SK-N-SH (cell line): Measurements from ENCODE around the gene DCHS1. TPM values are rescaled to one million over a fixed set of nuclear protein-coding genes. Genes with fewer than 3 reads are reported as not detected.

Experiments
- CTCF ChIA-PET: fragments of 300-600, 350-600 bp; formaldehyde crosslinking; extraction: SDS; loops from one replicate; lab custom pipeline; 2021; lab: Yijun Ruan, JAX
- POLR2A ChIA-PET: fragments of 350-600 bp; sonication (Branson Sonifier 250); formaldehyde crosslinking; extraction: SDS; loops from one replicate; lab custom pipeline; 2020; ENCODE audit warnings: antibody characterized with exemption, inconsistent platforms; lab: Yijun Ruan, JAX
- DNase-seq: peaks from one replicate; pipeline ENCODE4 v3.0.0; 2012
- H2AFZ ChIP-seq: fragments of 200-600 bp; sonication (generic); 2 replicates; pipeline ENCODE4 v1.8.1; 2016; ENCODE audit warnings: antibody characterized with exemption, mild to moderate bottlenecking, low read depth
- H3F3A ChIP-seq: fragments of 200-600 bp; sonication (generic); replicated peaks from 2 replicates; pipeline ENCODE3; 2016; ENCODE audit warnings: antibody characterized with exemption, mild to moderate bottlenecking; ENCODE audit not compliant: insufficient read depth
- H3K27ac ChIP-seq, 2 experiments: fragments of 200-500 bp in 1 of 2; fragments of 200-600 bp in 1 of 2; sonication (Bioruptor generic) in 1 of 2; sonication (generic), shearing (Covaris generic) in 1 of 2; 2 replicates each; pipeline versions ENCODE4 v1.5.1 to v1.6.1; 2014 to 2016; ENCODE audit warnings: low read depth in 2 of 2, inconsistent platforms in 1 of 2, low read length in 1 of 2, mild to moderate bottlenecking in 1 of 2, mixed read lengths in 1 of 2
- H3K27me3 ChIP-seq: fragments of 200-600 bp; sonication (generic), shearing (Covaris generic); 2 replicates; pipeline ENCODE4 v1.6.1; 2016; ENCODE audit warnings: mixed run types; ENCODE audit not compliant: insufficient read depth
- H3K36me3 ChIP-seq, 2 experiments: fragments of 200-500 bp in 1 of 2; fragments of 200-600 bp in 1 of 2; sonication (Bioruptor generic) in 1 of 2; sonication (generic) in 1 of 2; replicated peaks in 1 of 2; 2 replicates each; pipeline versions ENCODE3 to v1.5.1; 2014 to 2016; ENCODE audit warnings: low read length in 1 of 2, mild to moderate bottlenecking in 1 of 2; ENCODE audit not compliant: insufficient read depth in 2 of 2, control insufficient read depth in 1 of 2
- H3K4me1 ChIP-seq, 2 experiments: fragments of 200-500 bp in 1 of 2; fragments of 200-600 bp in 1 of 2; sonication (Bioruptor generic) in 1 of 2; sonication (generic), shearing (Covaris generic) in 1 of 2; 2 replicates each; pipeline versions ENCODE4 v1.5.1 to v1.6.1; 2014 to 2016; ENCODE audit warnings: low read depth in 1 of 2, low read length in 1 of 2, mixed run types in 1 of 2; ENCODE audit not compliant: insufficient read depth in 2 of 2, control insufficient read depth in 1 of 2
- H3K4me2 ChIP-seq: fragments of 200-600 bp; sonication (generic), shearing (Covaris generic); 2 replicates; pipeline ENCODE4 v1.6.1; 2017; ENCODE audit warnings: mixed run types
- H3K4me3 ChIP-seq, 2 experiments: fragments of 200-500 bp in 1 of 2; fragments of 200-600 bp in 1 of 2; sonication (Bioruptor generic) in 1 of 2; sonication (generic), shearing (Covaris generic) in 1 of 2; 2 replicates each; pipeline versions ENCODE4 v1.5.1 to v1.8.1; 2014 to 2016; ENCODE audit warnings: low read depth in 2 of 2, inconsistent platforms in 1 of 2, low read length in 1 of 2, mild to moderate bottlenecking in 1 of 2, mixed read lengths in 1 of 2, moderate library complexity in 1 of 2
- H3K79me2 ChIP-seq: fragments of 200-600 bp; sonication (generic); 2 replicates; pipeline ENCODE4 v1.8.1; 2017; ENCODE audit warnings: mild to moderate bottlenecking; ENCODE audit not compliant: insufficient read depth
- H3K9ac ChIP-seq: fragments of 200-600 bp; sonication (generic); 2 replicates; pipeline ENCODE4 v1.6.1; 2017; ENCODE audit warnings: mixed run types
- H3K9me2 ChIP-seq: fragments of 200-600 bp; sonication (generic); 2 replicates; pipeline ENCODE4 v1.6.1; 2017; ENCODE audit warnings: mixed run types
- H3K9me3 ChIP-seq: fragments of 200-600 bp; sonication (generic); 2 replicates; pipeline ENCODE4 v1.6.1; 2017; ENCODE audit warnings: mixed run types, mild to moderate bottlenecking, moderate library complexity
- H4K20me1 ChIP-seq: fragments of 200-600 bp; sonication (generic); 2 replicates; pipeline ENCODE4 v1.6.1; 2017; ENCODE audit warnings: mild to moderate bottlenecking, mixed run types; ENCODE audit not compliant: insufficient read depth
- ELF1 ChIP-seq: IDR thresholded peaks from 2 replicates; pipeline ENCODE4 v1.4.0; 2012
- FOXJ3 ChIP-seq: sonication (generic); formaldehyde crosslinking; IDR thresholded peaks from 2 replicates; pipeline ENCODE4 v1.5.1; 2020; ENCODE audit warnings: mild to moderate bottlenecking, missing genetic modification reagents
- MEF2A ChIP-seq: IDR thresholded peaks from 2 replicates; pipeline ENCODE4 v1.4.0; 2012; ENCODE audit warnings: low read depth, borderline replicate concordance
- NFIC ChIP-seq: IDR thresholded peaks from 2 replicates; pipeline ENCODE4 v1.4.0; 2012; ENCODE audit warnings: borderline replicate concordance
- PBX3 ChIP-seq: IDR thresholded peaks from 2 replicates; pipeline ENCODE4; 2012
- RCOR1 ChIP-seq: fragments of 150-350 bp; IDR thresholded peaks from 2 replicates; pipeline ENCODE4 v1.6.1; 2017; ENCODE audit warnings: antibody characterized with exemption, low read length
- REST ChIP-seq: IDR thresholded peaks from 2 replicates; pipeline ENCODE4 v1.6.1; 2012; ENCODE audit warnings: mild to moderate bottlenecking, low read depth, low read length, moderate library complexity
- RFX5 ChIP-seq: IDR thresholded peaks from 2 replicates; pipeline ENCODE4 v1.6.1; 2012; ENCODE audit warnings: mild to moderate bottlenecking, improper control_type of control experiment, low read length
- RXRA ChIP-seq: IDR thresholded peaks from 2 replicates; pipeline ENCODE4 v1.4.0; 2012; ENCODE audit warnings: low read depth, mild to moderate bottlenecking, borderline replicate concordance
- SIN3A ChIP-seq: IDR thresholded peaks from 2 replicates; pipeline ENCODE4 v1.6.1; 2012; ENCODE audit warnings: low read depth, mild to moderate bottlenecking, low read length, moderate library complexity, borderline replicate concordance
- TEAD4 ChIP-seq: IDR thresholded peaks from 2 replicates; pipeline ENCODE4 v1.4.0; 2012; ENCODE audit warnings: mild to moderate bottlenecking, borderline replicate concordance; ENCODE audit not compliant: insufficient read depth
- WGBS: methylation state at CpG from one replicate; pipeline ENCODE4 v1.1.6; 2017; ENCODE audit warnings: low lambda C conversion rate; 5-methylcytosine and 5-hydroxymethylcytosine counted together
- polyA plus RNA-seq, 3 experiments: library from polyadenylated mRNA; depleted of rRNA; stranded (reverse); fragments of >200 nt; gene quantifications; 2 replicates each; pipeline ENCODE4 v1.2.3, GENCODE V29; 2012

The DCHS1 gene
- polyA plus RNA-seq, 1 of the 3 experiments (the other 2 are of a cell fraction): 5.7 TPM

GRCh38 chr11:6637871-6638270 lies 17.7 kb downstream of the DCHS1 start:
- ChIA-PET CTCF (interaction anchor here (1.9 kb wide), 1 partner anchor 10 kb away, joined by 6 read pairs; no protein-coding TSS in a partner anchor), POLR2A (no interaction called here)
- H3K4me2 ChIP-seq: no peak overlapping the region

More at GRCh38 chr11:6637871-6638270, 17.7 kb downstream of the DCHS1 start:
- no peaks in the 10 kb centered on the region for H3F3A ChIP-seq
- H3K4me3 ChIP-seq: no peak overlapping the region
- TF ChIP-seq TEAD4 (no peak), MEF2A (no peak), FOXJ3 (CRISPR knock-in tag) (no peak), RCOR1 (no peak), ELF1 (no peak), PBX3 (no peak), RXRA (no peak), REST (no peak), NFIC (no peak), SIN3A (no peak), RFX5 (no peak)
- H4K20me1 ChIP-seq: no peaks in the 10 kb centered on the region
- H3K36me3 ChIP-seq: peaks cover 0 to 3% of the 10 kb centered on the region in 2 experiments
- no peaks in the 10 kb centered on the region for H3K27me3 ChIP-seq
- H3K79me2 ChIP-seq: no peaks in the 10 kb centered on the region
- H3K4me1 ChIP-seq: peaks cover 0 to 20% of the 10 kb centered on the region in 2 experiments; a peak in 1 of 4 replicates
- no peaks in the 10 kb centered on the region for H3K9me2 ChIP-seq
- DNase-seq: no peak
- no peaks in the 10 kb centered on the region for H3K9me3 ChIP-seq
- 38% methylated on average over 3 of the region's 3 CpGs for WGBS
- H3K9ac ChIP-seq: no peak overlapping the region
- H2AFZ ChIP-seq: no peak overlapping the region
- no peak overlapping the region; a peak in 1 of 4 replicates for H3K27ac ChIP-seq
